Head of caudate nucleus (tissue), 42 donors: ENCODE data around the gene EN1.

Source experiments
- DNase-seq, 42 donors: peaks; one replicate each; pipeline versions ENCODE4 v3.0.0 to v3.0.0-alpha.2; 2020 to 2021; ENCODE audit warnings: mixed read lengths in 7 of 42
- intact Hi-C: fragments of 100-400 bp; cut with DNase I; formaldehyde crosslinking; loops from one replicate; pipeline ENCODE4 v1.15.0; 2022

Gene EN1

DNA sequence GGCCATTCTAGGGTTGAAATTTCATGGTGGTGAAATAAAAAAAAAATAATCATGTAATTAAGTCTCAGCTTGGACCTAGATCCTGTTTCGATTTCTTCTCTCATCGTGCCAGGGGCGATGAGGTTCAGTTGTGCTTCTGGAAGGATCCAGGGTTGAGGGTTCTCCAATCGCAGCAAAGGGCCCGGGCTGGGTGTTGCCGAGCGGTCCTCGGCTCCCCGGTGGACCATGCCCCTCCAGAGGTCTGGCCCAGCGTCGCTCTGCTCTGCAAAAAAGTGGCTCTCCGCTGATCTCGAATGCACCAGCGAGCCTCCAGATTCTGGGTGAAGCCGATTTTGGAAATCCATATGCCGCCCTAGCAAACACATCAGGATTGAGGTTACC, 39.0 kb downstream of the EN1 start:
- intact Hi-C loops = no loop called here
- DNase-seq = peak in 4 of 42 donors; percentile 2 to 46 (median 10)

DNA sequence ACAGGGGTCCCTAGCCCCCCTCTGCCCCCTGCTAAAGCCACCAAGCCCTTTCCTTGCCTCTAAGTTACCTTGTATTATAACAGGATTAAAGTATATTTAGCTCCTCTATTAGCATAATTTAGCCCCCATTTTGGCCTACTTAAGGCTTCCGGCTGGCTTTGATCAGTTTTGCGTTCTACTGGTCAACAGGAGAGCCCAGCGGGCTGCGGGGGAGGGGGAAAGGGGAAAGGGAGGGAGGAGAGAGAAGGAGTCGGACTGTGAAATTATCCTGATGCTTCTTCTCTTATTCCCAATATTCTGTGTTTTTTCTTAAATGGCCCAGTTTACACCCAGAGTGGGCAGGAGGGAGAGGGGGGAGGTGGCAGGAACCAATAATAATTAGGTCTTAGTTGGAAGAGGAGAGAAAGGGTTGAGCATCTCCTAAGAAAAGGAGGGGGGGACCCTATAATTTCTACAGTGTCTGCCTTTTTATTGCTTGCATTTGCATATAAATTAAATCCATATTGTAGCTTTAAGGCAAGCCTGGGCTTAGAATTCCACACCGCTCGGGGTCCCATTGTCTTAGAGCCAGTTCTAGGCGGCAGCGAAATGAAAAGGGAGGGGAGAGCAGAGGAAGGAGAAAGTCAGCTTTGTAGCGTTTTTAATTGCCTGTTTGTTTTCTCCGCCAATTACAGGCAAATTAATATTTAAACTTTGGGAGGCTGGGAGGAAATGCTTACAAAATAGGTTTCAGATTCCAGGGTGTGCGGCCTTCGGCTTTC, 39.6 kb downstream of the EN1 start:
- no peak for DNase-seq
- intact Hi-C loops = no loop called here

DNA sequence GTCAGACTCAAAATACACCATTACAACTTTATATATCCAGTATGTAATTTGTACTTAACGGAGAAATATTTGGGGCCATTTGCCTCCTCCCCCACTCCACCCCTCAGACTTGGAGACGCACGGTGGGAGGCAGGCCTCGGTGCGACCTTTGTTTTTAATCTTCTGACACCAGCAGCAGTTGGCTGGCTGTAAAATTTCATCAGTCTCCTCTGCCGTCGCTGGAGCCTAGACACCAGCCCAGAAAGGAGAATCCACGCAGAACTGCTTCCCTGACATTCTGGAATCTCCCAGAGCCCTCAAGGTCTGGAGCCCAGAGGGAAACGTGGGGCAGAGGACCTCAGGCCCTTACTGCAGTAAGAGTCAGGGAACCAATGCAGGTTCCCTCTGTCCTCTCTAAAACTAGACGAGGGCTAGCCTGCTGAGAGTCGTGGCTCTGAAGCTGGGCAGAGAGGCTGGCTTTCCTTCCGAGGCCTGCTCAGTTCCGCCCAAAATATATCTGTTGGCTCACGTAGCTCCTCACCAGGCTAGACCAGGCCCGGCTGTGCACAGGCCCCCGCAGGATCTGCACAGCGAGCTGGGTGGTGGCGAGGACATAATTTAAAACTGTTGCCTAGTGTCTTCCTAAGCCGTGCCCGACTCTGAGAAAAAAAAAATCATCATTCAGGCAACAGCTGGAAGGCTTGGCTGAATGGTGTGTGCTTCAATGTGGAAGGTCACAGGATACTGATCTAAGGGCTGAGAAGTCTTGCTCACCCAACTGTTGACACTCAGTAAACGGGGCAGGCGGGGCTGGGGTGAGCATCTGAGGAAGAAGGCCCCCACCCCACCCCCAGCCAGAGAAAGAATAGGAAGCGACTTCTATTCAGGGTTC, 40.4 kb downstream of the EN1 start:
- DNase-seq = no peak
- intact Hi-C loops = no loop called here

DNA sequence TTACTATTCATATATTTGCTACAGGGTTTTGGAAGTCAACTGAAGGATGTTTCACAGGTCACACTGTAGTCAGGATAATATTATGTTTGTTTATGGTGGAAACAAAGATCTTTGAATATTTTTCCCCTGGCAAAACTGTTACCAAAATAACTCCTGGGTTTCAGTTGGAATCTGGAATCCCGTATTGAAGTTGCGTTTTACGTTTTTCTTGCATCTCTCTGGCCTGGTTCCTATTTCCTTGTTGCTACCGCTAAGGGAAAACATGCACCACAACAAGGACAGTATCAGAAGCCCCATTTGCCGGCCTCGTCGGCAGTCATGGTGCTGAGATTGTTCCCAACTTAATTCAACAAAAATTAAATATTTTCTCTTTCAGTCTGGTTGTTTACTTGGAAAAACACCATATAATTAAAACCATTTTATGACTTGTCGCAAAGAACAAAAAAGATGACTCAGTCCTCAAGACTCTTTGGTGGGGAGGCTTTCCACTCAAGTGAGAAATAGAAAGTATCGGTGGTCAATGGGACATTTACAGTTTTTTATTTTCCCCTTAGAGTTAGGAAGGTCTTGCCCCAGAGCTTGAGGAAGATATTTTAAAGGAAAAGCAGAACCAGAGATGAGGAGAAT, 42.3 kb downstream of the EN1 start:
- DNase-seq = no peak
- intact Hi-C loops = no loop called here

DNA sequence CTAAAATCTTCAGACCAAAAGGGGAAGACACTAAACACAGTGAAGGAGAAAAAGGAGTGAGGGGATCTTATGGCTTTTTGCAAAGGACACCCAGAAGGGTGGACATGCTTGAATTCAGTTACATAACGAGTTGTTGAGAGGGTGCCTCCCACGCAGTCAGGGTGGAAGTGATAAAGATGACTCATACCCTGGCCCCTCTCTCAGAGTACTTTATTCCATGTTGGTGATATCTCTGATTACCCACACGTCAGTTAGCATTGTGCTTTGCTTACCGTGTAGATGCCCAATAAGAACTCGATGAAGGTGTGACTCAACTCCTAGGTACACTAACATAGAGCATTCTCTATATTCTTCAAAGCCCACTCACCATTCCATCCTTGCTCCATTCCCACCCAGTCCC, 44.4 kb downstream of the EN1 start:
- no peak for DNase-seq
- intact Hi-C loops = no loop called here

DNA sequence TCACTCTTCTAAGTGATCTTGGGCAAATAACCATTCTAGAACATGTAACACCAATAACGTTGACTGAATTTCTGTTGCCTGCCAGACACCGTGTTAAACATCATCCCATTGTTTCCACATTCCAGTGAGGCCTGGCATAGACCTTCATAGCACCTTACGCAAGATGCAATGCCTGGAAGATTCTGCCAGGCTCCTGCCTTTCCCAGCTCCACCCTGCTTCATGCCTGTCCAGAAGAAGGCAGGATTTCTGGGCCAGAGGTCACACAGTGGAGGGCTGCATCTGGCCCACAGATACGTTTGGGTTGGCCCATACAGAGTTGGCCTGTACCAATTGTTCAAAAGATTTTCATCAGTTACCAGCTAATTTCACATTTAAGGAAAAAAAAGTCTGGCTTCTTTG, 46.3 kb downstream of the EN1 start:
- intact Hi-C loops = no loop called here
- DNase-seq = no peak

DNA sequence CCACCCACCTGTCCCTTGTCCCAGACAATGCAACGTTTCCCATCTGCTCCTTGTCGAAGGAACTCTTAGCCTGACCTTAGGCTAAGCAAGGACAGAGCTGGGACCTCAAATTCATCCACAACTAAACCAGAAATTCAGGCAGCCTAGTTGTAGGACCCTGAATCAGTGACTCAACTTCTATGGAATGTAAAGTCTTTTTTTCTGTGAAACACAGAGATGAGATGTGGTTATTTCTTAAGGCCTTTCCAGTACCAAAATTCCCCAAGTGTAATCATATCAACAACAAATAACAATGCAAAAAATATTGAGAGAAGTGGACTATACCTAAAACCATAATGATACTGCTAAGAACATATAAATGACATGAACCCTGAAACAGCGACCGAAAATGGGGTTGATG, 46.7 kb downstream of the EN1 start:
- DNase-seq = no peak
- intact Hi-C loops = no loop called here

DNA sequence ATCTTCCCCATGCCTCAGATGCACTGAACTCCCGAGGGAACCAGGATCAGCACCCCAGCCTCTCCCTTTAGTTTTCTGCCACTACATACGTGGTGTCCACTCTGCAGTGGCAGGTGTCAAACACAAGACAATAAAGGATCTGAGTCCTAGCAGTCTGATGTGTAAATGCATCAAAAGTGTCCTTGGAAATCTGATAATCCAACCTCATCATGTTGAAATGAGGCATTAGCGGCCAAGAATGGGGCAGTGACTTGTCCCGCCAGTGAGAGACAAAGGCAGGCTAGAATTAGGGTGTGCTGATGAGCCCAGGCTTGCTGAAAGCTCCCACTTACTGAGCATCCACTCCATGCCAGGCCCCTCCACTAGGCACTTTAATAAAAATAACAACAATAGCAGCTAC, 52.9 kb downstream of the EN1 start:
- no peak for DNase-seq
- intact Hi-C loops = no loop called here
